ENCODE data around the gene RGS18.
"Not testable (repeated sequence)": the region's sequence is repeated elsewhere in the genome, so short reads cannot be mapped to it uniquely, and the experiment has no call there.

Gene RGS18

DNA sequence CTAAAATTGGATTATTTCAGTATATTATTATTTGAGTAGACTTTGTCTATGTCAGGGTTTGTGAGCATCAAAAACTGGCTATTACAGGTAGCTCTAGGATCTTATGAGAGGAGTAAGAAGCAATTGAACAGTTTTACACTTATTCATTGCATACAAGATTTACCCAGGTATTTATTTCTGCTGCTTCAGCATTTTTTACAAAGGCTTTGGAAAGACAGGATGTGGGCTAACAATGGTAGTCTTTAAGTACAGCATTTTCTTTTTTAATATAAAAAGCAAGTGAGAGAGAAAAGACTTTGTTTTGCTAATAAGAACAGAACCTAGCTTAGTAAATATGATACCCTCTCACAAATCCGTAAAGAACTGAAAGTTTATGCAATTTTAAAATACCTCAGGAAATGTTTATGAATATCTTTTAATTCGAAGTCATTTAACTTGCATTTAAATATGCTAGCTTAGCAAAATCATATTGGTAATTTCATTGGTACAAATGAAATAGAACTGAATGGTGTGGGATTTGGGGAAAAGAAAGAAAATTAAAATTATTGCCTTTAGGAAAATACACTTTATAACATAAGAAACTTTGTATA lies 32.1 kb upstream of the RGS18 start:
- no peaks in the 10 kb centered on the region for H3K36me3 ChIP-seq (ENCODE audit: insufficient read depth, insufficient read length, low read length)
- H3K9me3 ChIP-seq (ENCODE audit: insufficient read depth, low read length): no peaks in the 10 kb centered on the region
- DNase-seq (ENCODE audit: low read depth, low spot score): no peak
- no peaks in the 10 kb centered on the region for H3K4me1 ChIP-seq (ENCODE audit: insufficient read depth, insufficient read length)
- H3K4me3 ChIP-seq (ENCODE audit: insufficient read length, low read depth): no peak overlapping the region
- H3K9ac ChIP-seq (ENCODE audit: insufficient read length, low read depth): no peak overlapping the region
- TF ChIP-seq SUZ12 (IDR thresholded peaks at IDR 0.05; ENCODE audit: extremely low read depth, insufficient read depth, insufficient read length) (no peak), ZNF274 (IDR thresholded peaks at IDR 0.05; ENCODE audit: low read depth, low read length) (no peak), YY1 (IDR thresholded peaks at IDR 0.05; ENCODE audit: insufficient read depth, insufficient read length) (no peak)
- no peaks in the 10 kb centered on the region for H3K27me3 ChIP-seq (ENCODE audit: insufficient read depth, insufficient read length)

DNA sequence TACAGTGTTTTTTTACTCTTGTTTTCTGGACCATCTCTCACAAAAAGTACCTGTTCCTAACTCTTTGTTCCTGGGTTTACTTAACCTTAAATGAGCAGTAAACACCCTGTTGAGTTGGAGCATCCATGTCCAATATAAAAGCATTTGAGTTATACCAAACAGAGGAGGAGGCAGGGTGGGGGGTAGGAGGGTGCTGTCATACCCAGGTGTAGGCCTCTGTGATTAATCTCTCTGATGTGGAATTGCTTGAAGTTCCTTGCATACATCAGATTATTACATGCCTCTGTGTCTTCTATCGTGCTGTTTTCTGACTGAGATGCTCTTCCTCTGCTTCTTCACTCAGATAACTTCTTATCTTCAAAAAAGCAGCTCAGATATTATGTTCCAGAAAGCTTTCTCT lies 28.1 kb upstream of the RGS18 start:
- no peak overlapping the region for H3K9ac ChIP-seq (ENCODE audit: insufficient read length, low read depth)
- H3K4me1 ChIP-seq (ENCODE audit: insufficient read depth, insufficient read length): no peaks in the 10 kb centered on the region
- H3K27me3 ChIP-seq (ENCODE audit: insufficient read depth, insufficient read length): no peaks in the 10 kb centered on the region
- DNase-seq (ENCODE audit: low read depth, low spot score): no peak
- no peaks in the 10 kb centered on the region for H3K9me3 ChIP-seq (ENCODE audit: insufficient read depth, low read length)
- H3K36me3 ChIP-seq (ENCODE audit: insufficient read depth, insufficient read length, low read length): no peaks in the 10 kb centered on the region
- H3K4me3 ChIP-seq (ENCODE audit: insufficient read length, low read depth): no peak overlapping the region
- no peak for TF ChIP-seq SUZ12 (IDR thresholded peaks at IDR 0.05; ENCODE audit: extremely low read depth, insufficient read depth, insufficient read length)
- no peak for TF ChIP-seq ZNF274 (IDR thresholded peaks at IDR 0.05; ENCODE audit: low read depth, low read length)
- no peak for TF ChIP-seq YY1 (IDR thresholded peaks at IDR 0.05; ENCODE audit: insufficient read depth, insufficient read length)

DNA sequence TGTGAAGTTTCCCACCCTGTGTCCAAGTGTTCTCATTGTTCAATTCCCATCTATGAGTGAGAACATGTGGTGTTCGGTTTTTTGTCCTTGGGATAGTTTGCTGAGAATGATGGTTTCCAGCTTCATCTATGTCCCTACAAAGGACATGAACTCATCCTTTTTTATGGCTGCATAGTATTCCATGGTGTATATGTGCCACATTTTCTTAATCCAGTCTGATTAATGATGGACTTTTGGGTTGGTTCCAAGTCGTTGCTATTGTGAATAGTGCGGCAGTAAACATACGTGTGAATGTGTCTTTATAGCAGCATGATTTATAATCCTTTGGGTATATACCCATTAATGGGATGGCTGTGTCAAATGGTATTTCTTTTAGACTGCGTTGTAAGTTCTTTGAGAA lies 27.4 kb upstream of the RGS18 start:
- not testable (repeated sequence) for H3K4me3 ChIP-seq (ENCODE audit: insufficient read length, low read depth); H3K9ac ChIP-seq (ENCODE audit: insufficient read length, low read depth); H3K4me1 ChIP-seq (ENCODE audit: insufficient read depth, insufficient read length); H3K9me3 ChIP-seq (ENCODE audit: insufficient read depth, low read length); H3K36me3 ChIP-seq (ENCODE audit: insufficient read depth, insufficient read length, low read length); DNase-seq (ENCODE audit: low read depth, low spot score); H3K27me3 ChIP-seq (ENCODE audit: insufficient read depth, insufficient read length)

DNA sequence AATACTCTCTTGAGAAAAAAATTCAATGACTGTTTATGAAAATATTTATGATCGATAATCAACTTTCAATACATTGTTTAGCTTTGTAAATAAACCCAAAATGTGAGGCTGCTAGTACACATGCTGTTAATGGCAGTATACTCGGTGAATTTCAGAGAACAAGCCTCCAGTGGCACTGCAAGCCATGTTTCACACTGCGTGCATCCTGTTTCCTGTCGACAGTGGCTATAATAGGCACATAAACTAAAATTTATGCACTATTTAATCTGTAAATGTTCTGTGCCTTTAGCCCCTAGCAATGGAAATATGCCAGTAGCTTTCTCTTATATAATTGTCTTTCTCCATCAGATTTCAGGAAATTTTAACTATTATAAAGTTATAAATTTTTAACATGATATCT lies 26.3 kb upstream of the RGS18 start:
- H3K9me3 ChIP-seq (ENCODE audit: insufficient read depth, low read length): no peaks in the 10 kb centered on the region
- no peak overlapping the region for H3K4me3 ChIP-seq (ENCODE audit: insufficient read length, low read depth)
- no peak for TF ChIP-seq SUZ12 (IDR thresholded peaks at IDR 0.05; ENCODE audit: extremely low read depth, insufficient read depth, insufficient read length)
- no peak for TF ChIP-seq YY1 (IDR thresholded peaks at IDR 0.05; ENCODE audit: insufficient read depth, insufficient read length)
- no peak for TF ChIP-seq ZNF274 (IDR thresholded peaks at IDR 0.05; ENCODE audit: low read depth, low read length)
- H3K9ac ChIP-seq (ENCODE audit: insufficient read length, low read depth): no peak overlapping the region
- no peaks in the 10 kb centered on the region for H3K27me3 ChIP-seq (ENCODE audit: insufficient read depth, insufficient read length)
- DNase-seq (ENCODE audit: low read depth, low spot score): no peak
- no peaks in the 10 kb centered on the region for H3K36me3 ChIP-seq (ENCODE audit: insufficient read depth, insufficient read length, low read length)
- H3K4me1 ChIP-seq (ENCODE audit: insufficient read depth, insufficient read length): no peaks in the 10 kb centered on the region

DNA sequence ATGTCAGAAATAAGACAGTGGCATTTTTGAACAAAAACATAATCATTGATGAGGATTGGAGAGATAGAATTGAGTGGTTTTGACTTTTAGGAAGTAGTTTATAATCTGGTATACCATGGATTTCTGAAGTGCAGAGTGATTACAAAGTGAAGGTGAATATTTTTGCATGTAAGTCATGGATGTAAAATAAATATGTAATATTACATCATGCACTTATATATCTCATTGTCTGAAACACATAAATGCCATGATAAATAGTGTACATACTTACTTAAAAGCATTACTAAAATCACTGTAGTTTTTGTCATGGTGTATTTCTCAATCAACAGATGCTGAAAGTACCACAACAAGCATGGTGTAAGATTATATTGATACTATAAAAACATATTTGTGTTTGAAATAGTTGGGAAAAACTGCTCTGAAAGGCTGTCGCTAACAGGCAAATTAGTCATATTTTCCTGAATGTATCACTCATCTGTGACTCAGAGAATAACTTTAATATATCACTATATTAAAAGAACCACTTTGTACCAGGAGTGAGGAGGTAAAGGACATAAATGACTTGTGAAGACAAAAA lies 24.8 kb upstream of the RGS18 start:
- Histone ChIP-seq H3K9me3 (ENCODE audit: insufficient read depth, low read length) (no peaks in the 10 kb centered on the region), H3K36me3 (ENCODE audit: insufficient read depth, insufficient read length, low read length) (no peaks in the 10 kb centered on the region), H3K27me3 (ENCODE audit: insufficient read depth, insufficient read length) (no peaks in the 10 kb centered on the region), H3K9ac (ENCODE audit: insufficient read length, low read depth) (no peak overlapping the region), H3K4me3 (ENCODE audit: insufficient read length, low read depth) (no peak overlapping the region), H3K4me1 (ENCODE audit: insufficient read depth, insufficient read length) (no peaks in the 10 kb centered on the region)
- no peak for DNase-seq (ENCODE audit: low read depth, low spot score)
- TF ChIP-seq SUZ12 (IDR thresholded peaks at IDR 0.05; ENCODE audit: extremely low read depth, insufficient read depth, insufficient read length) (no peak), YY1 (IDR thresholded peaks at IDR 0.05; ENCODE audit: insufficient read depth, insufficient read length) (no peak)

DNA sequence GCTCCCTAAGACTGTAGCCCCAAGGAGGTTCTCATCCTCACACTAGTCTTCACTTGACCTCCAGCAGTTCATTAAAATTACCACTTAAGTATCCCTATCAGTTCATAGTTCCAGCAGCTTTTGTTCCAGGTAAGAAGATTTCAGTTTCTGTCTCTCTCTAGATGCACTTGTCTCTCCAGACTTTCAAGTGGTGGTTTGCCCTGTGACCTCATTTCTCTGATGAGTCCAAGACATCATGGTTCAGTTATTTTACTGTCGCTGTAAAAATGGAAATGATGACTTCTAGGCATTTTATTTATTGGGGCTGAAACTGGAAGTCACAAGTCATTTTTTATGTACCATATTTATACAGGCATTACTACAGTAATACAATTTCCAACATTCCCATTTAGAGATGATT lies 17.9 kb upstream of the RGS18 start:
- TF ChIP-seq SUZ12 (IDR thresholded peaks at IDR 0.05; ENCODE audit: extremely low read depth, insufficient read depth, insufficient read length) (no peak), ZNF274 (IDR thresholded peaks at IDR 0.05; ENCODE audit: low read depth, low read length) (no peak), YY1 (IDR thresholded peaks at IDR 0.05; ENCODE audit: insufficient read depth, insufficient read length) (no peak)
- Histone ChIP-seq H3K4me1 (ENCODE audit: insufficient read depth, insufficient read length) (no peaks in the 10 kb centered on the region), H3K9me3 (ENCODE audit: insufficient read depth, low read length) (no peaks in the 10 kb centered on the region), H3K36me3 (ENCODE audit: insufficient read depth, insufficient read length, low read length) (no peaks in the 10 kb centered on the region), H3K27me3 (ENCODE audit: insufficient read depth, insufficient read length) (no peaks in the 10 kb centered on the region), H3K9ac (ENCODE audit: insufficient read length, low read depth) (no peak overlapping the region), H3K4me3 (ENCODE audit: insufficient read length, low read depth) (no peak overlapping the region)
- DNase-seq (ENCODE audit: low read depth, low spot score): no peak

DNA sequence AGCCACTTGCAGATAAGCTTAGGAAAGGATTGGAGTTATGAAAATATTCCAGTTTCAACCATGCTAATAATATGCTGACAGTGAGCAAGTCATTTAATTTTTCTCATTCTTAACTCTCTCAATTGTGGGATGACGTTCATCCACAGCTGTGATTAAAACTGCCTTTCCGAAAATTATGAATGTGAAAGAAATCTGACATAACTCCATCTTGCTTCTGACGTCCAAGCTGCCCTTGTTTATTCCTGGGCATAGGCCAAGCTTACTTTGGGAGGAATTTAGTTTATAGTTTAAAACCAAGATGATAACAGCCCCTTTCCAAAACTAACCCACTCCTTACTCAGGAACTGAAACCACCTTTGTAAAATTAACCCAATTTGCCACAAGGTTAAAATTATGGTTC lies 11.0 kb upstream of the RGS18 start:
- DNase-seq (ENCODE audit: low read depth, low spot score): no peak
- no peaks in the 10 kb centered on the region for H3K9me3 ChIP-seq (ENCODE audit: insufficient read depth, low read length)
- TF ChIP-seq YY1 (IDR thresholded peaks at IDR 0.05; ENCODE audit: insufficient read depth, insufficient read length): no peak
- no peak for TF ChIP-seq ZNF274 (IDR thresholded peaks at IDR 0.05; ENCODE audit: low read depth, low read length)
- TF ChIP-seq SUZ12 (IDR thresholded peaks at IDR 0.05; ENCODE audit: extremely low read depth, insufficient read depth, insufficient read length): no peak
- H3K27me3 ChIP-seq (ENCODE audit: insufficient read depth, insufficient read length): no peaks in the 10 kb centered on the region
- H3K4me1 ChIP-seq (ENCODE audit: insufficient read depth, insufficient read length): no peaks in the 10 kb centered on the region
- no peak overlapping the region for H3K9ac ChIP-seq (ENCODE audit: insufficient read length, low read depth)
- no peak overlapping the region for H3K4me3 ChIP-seq (ENCODE audit: insufficient read length, low read depth)
- no peaks in the 10 kb centered on the region for H3K36me3 ChIP-seq (ENCODE audit: insufficient read depth, insufficient read length, low read length)
